Measurements from ENCODE around the gene MCUB. TPM values are rescaled to one million over a fixed set of nuclear protein-coding genes. Genes with fewer than 3 reads are reported as not detected.

The MCUB gene
- total and polyA plus RNA-seq, 4 donors: 1.3 to 4.9 (median 1.9) TPM

- Histone ChIP-seq H3K9me3 (ENCODE audit: control insufficient read depth in 4 of 4, low read length in 3 of 4) (no peaks in the 10 kb centered on the region), H3K9ac (ENCODE audit: low read depth in 1 of 2, low read length in 2 of 2) (no peak overlapping the region), H3K27me3 (ENCODE audit: control insufficient read depth in 4 of 4, insufficient read depth in 4 of 4, low read length in 3 of 4) (no peaks in the 10 kb centered on the region), H3K36me3 (ENCODE audit: control insufficient read depth in 4 of 4, insufficient read depth in 3 of 4, low read depth in 1 of 4, low read length in 3 of 4) (no peaks in the 10 kb centered on the region), H3K4me1 (ENCODE audit: control insufficient read depth in 4 of 4, insufficient read depth in 4 of 4, low read length in 3 of 4) (peaks cover 0 to 11% (median 8%) of the 10 kb centered on the region in 4 donors), H3K4me3 (ENCODE audit: low read depth in 1 of 3, low read length in 3 of 3) (no peak overlapping the region), H3K27ac (ENCODE audit: low read depth in 1 of 2, low read length in 2 of 2) (no peak overlapping the region)
- WGBS: 97% methylated on average over 1 of the region's 1 CpG
- no peak for DNase-seq (ENCODE audit: low spot score)
- TF ChIP-seq YY1 (IDR thresholded peaks at IDR 0.05) (no peak), REST (IDR thresholded peaks at IDR 0.05) (no peak), NR2F2 (IDR thresholded peaks at IDR 0.05) (no peak), FOXA1 (IDR thresholded peaks at IDR 0.05) (no peak), JUND (IDR thresholded peaks at IDR 0.05) (no peak), CTCF (IDR thresholded peaks at IDR 0.05; ENCODE audit: low read depth, low read length, missing input control) (no peak), GABPA (IDR thresholded peaks at IDR 0.05 in 1 of 2, conservative IDR thresholded peaks at IDR 0.05 in 1 of 2) (no peak), SP1 (IDR thresholded peaks at IDR 0.05) (no peak), MAX (IDR thresholded peaks at IDR 0.05) (no peak)
These were observed 56.2 kb downstream of the MCUB start for GRCh38 chr4:109616243-109616642.

- Histone ChIP-seq H3K4me3 (ENCODE audit: low read depth in 1 of 3, low read length in 3 of 3) (no peak overlapping the region), H3K36me3 (ENCODE audit: control insufficient read depth in 4 of 4, insufficient read depth in 3 of 4, low read depth in 1 of 4, low read length in 3 of 4) (no peaks in the 10 kb centered on the region), H3K27ac (ENCODE audit: low read depth in 1 of 2, low read length in 2 of 2) (no peak overlapping the region), H3K9me3 (ENCODE audit: control insufficient read depth in 4 of 4, low read length in 3 of 4) (no peaks in the 10 kb centered on the region), H3K4me1 (ENCODE audit: control insufficient read depth in 4 of 4, insufficient read depth in 4 of 4, low read length in 3 of 4) (no peaks in the 10 kb centered on the region), H3K27me3 (ENCODE audit: control insufficient read depth in 4 of 4, insufficient read depth in 4 of 4, low read length in 3 of 4) (no peaks in the 10 kb centered on the region), H3K9ac (ENCODE audit: low read depth in 1 of 2, low read length in 2 of 2) (no peak overlapping the region)
- 85% methylated on average over 7 of the region's 7 CpGs for WGBS
- DNase-seq (ENCODE audit: low spot score): no peak
- TF ChIP-seq REST (IDR thresholded peaks at IDR 0.05) (no peak), RXRA (IDR thresholded peaks at IDR 0.05) (no peak), FOXA2 (IDR thresholded peaks at IDR 0.05) (no peak), CTCF (IDR thresholded peaks at IDR 0.05; ENCODE audit: low read depth, low read length, missing input control) (no peak), RAD21 (IDR thresholded peaks at IDR 0.05) (no peak), HNF4A (conservative IDR thresholded peaks at IDR 0.05) (no peak), HNF4G (IDR thresholded peaks at IDR 0.05) (no peak), ATF3 (IDR thresholded peaks at IDR 0.05) (no peak), GABPA (IDR thresholded peaks at IDR 0.05 in 1 of 2, conservative IDR thresholded peaks at IDR 0.05 in 1 of 2) (no peak), JUND (IDR thresholded peaks at IDR 0.05) (no peak)
These were observed 62.6 kb downstream of the MCUB start for GRCh38 chr4:109622626-109623025.
